Stimulated activated CD8-positive, alpha-beta memory T cell treated with anti-CD3 and anti-CD28 coated beads, Interleukin-4, amount 100 ng/mL, for 24 hours (primary cell): ENCODE data around the gene ELF5.

Experiments
- DNase-seq: peaks from one replicate; pipeline ENCODE4 v3.0.0-alpha.2; 2020; ENCODE audit warnings: low read depth

The ELF5 gene

GRCh38 chr11:34522188-34522587, 8.6 kb upstream of the ELF5 start:
- no peak for DNase-seq

DNA sequence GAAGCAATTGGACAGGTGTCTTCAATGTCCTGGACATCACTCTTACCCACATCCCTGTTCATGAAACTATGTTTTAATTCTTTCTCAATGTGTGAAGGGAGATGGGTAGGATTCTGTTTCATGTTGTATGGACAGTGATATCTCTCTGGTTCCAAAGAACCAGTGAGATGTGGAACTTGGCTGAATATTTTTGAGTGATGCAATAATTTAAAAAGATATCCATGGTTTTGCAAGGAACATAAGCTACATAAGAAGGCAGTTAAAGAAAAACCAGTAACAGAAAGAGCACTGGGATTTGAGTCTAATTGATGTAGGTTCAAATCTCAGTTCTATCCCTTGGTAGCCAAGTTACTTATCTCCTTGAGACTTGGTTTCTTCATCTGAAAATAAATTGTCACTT, 7.7 kb upstream of the ELF5 start:
- no peak for DNase-seq

GRCh38 chr11:34519595-34520235, 6.1 kb upstream of the ELF5 start:
- no peak for DNase-seq

- DNase-seq = no peak
Measured at GRCh38 chr11:34516247-34517040, 2.9 kb upstream of the ELF5 start.

GRCh38 chr11:34514597-34514996, 1.0 kb upstream of the ELF5 start:
- no peak for DNase-seq

GRCh38 chr11:34512840-34513681, 533 bp downstream of the ELF5 start:
- peak; percentile 37 for DNase-seq

GRCh38 chr11:34510673-34511072, 2.9 kb downstream of the ELF5 start:
- DNase-seq = no peak

- DNase-seq = no peak
Measured at GRCh38 chr11:34510218-34510617, 3.4 kb downstream of the ELF5 start.

DNA sequence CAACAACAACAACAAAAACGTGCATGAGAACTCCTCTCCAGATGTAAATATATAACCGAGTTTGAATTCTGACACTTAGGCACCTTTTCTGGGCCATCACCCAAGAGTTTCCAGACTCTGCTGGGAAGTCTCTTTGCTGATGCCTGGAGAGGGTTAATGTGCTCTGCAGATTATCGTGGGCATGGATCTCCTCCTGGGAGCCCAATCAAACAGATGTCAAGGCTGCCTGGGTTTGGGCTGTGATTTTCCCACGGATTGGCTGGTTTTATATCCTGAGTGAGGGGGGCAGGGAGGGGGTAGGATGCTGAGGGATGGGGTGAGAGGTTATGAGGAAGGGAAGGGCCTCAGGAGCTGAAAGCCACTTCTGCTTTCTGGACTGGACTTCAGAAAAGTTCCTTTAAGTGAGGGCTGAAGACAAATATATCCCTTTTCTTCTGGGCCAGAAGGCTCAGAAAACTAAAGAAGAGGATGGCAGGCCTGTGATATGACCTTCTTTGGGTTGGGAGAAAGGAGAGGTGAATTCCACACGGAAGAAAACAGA, 4.2 kb downstream of the ELF5 start:
- no peak for DNase-seq

GRCh38 chr11:34508524-34508923, 5.1 kb downstream of the ELF5 start:
- DNase-seq = no peak

DNA sequence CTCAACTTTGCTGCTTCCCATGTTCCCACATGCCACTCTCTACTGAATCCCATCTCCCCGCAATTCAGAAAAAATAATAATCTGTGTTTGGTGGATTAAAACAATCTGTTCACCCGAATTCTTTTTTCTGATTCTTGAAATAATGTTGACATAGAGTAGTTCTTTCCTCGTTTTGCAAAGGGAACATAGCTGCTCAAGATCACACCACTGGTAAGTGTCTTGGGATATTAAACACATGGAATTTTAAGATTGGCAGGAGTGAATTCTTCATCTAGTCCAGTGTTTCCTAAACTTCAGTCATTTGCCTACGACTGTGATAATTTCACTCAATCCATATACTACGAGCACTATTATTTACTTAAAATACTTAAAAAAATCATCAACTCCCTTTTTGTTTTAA, 6.0 kb downstream of the ELF5 start:
- DNase-seq = no peak

- DNase-seq = no peak
Measured at GRCh38 chr11:34507156-34507555, 6.4 kb downstream of the ELF5 start.

- DNase-seq = no peak
Measured at GRCh38 chr11:34505874-34506273, 7.7 kb downstream of the ELF5 start.

- no peak for DNase-seq
Measured at GRCh38 chr11:34502949-34503348, 10.6 kb downstream of the ELF5 start.

DNA sequence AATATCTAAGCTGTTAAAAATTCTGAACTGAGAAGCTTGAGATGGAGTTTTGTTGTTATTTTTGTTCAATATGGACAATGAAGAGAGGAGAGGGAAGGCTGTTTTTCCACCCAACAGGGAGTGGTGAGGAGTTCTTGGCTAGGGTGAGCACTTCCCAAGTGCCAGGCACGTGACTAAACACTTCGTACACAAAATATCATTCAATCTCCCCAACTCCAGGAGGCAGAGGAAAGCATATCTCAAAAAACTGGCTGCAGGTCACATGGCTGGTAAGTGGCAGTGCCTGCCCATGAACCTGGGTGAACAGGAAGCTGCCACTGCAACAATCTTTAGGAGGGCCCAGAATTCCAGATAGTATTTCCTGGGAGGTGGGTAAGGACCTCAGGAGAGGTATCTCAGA, 11.6 kb downstream of the ELF5 start:
- no peak for DNase-seq

- no peak for DNase-seq
Measured at GRCh38 chr11:34501500-34501899, 12.1 kb downstream of the ELF5 start.

GRCh38 chr11:34499719-34500500, 13.7 kb downstream of the ELF5 start:
- DNase-seq = no peak

DNA sequence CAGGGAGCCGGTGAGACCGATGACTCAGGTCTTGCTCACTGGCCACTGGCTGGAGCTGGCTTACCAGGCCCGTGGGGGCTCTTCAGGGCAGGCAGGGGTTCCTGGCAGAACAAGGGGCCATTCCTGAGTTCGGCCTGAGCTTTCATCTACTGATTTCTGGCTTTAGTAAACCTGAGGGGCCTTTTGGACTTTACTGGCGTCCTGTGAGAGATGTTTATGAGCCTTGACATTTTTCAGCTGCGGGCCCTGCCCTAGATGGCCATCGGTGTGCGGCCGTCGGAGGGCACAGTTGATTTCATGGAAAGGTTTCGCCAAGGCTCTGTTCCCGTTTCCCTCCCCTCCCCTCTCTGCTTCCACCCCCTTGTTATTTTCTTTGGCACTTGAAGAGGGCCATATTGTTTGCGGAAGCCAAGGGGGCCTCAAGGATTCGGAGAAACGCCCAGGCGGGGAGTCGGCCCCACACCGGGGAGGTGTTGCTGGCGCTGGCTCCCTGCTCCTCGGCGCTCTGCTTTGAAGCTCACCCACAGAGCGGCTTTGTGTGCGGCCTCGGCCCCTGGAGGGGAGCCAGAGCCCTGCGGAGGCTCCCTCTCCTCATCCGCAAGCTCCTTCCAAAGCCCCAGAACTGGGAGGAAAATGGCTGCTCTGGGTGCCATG, 17.7 kb downstream of the ELF5 start:
- DNase-seq = no peak

DNA sequence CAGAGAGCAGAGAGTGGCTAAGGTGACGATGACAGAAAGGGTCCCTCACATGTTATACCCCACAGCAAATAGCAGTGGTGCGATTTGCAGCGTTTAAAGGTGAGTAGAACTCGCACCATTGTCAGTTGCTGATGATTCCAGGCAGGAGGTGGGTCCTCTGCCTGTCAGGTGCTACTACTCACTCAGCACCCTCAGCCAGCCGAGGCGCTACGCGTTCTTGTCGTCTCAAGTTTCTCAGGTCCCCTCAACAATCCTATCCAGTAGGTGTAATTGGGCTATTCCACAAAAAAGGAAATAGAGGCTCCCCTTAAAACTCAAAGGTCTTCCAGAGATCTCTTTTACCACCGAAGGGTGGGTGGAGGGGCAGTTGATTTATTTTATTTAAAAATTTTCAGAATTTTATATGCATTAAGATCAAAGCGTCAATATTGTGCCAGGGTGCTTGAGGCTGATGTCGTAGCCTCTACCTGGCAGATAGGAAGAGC, 18.3 kb downstream of the ELF5 start:
- DNase-seq = no peak

- no peak for DNase-seq
Measured at GRCh38 chr11:34493926-34494595, 19.5 kb downstream of the ELF5 start.

DNA sequence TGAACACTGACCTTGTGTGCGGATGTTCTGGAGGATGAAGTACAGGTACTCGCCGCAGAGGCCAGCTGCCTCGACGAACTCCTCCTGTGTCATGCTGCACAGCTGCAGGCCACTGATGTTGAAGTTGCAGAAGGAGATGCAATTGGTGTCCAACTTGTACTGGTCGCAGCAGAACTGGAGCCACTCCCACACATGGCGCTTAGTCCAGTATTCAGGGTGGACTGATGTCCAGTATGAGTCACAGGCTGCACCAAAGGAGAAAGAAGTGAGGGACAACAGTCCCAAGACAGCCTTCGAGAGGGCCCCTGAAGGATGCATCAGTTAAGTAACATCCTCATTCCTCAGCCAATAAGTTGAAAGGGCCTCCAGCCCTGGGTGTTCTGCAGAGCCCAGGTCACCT, 20.1 kb downstream of the ELF5 start:
- no peak for DNase-seq
